Putamen (tissue), 1 donor: ENCODE data around the gene ARHGAP24.
A peak's percentile ranks its signal among the peaks of the same experiment; 100 is the strongest.

Source experiments
- DNase-seq: peaks from one replicate; pipeline ENCODE4 v3.0.0-alpha.2; 2016; ENCODE audit warnings: low spot score

The ARHGAP24 gene

DNA sequence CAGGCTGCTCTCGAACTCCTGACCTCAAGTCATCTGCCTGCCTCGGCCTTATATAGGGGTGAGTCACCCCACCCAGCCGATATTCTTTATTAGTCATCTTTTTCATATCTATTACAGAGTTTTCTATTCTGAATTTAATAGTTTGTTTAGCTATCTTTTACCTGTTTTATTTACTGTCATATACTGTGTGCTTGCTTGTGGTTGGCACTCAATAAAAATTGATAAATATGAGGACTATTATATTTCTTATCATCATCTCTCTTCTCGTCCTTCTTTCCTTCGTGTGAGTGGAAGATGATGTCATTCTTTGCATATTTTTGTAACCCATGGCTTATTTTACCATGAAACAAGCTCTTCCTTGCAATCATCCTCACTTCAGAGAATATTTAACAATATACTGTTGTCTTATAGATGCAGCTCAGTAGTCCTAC is 265.5 kb downstream of the ARHGAP24 start:
- no peak for DNase-seq

DNA sequence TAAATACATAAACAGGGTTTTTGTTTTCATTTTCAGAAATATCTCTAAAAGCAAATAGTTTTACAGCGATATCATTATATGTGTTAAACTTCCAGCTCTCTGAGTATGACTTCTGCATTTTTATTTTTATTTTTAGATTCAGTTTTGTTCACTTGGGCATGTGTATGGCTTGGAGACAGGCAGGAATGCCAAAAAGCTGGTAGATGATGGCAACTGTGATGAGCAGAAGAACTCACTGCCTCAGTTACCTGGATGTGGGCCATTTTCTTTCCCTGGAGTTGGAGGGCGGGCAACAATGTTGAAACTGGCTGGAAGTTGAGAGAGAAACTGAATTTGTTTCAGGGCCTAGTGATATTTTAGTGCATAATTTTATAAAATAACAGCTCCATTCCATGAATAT is 266.4 kb downstream of the ARHGAP24 start:
- no peak for DNase-seq

DNA sequence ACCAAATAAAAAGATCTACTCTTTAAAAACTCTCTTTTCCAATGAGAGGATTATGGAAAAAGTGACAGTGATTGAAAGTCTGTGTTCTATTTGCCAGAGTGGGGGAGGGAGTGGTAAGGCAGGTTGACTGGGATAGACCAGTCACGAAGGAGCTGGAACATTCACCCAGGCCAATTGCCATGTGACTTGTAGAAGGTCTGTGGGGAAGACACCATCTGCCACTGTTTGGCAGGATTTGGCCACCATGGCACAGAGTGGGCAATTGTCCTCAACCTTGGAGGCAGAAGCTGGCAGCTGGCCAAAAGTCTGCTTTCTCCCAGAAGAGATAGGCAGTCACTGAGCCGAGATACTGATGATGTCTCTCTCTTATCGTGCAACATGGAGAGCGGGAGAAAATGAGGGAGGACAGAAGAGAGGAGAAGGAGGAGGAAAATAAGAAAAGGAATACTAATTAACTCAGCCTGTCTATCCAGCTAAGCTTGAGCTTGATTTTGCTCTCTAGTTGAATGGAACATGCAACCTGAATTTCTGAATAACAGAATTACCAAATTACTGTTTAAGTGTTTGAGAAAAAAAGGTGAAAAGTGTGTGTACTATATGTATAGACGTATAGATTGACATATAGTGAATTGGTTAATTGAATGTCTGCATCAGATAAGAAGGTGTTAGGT is 267.1 kb downstream of the ARHGAP24 start:
- DNase-seq, result peak; percentile 88

DNA sequence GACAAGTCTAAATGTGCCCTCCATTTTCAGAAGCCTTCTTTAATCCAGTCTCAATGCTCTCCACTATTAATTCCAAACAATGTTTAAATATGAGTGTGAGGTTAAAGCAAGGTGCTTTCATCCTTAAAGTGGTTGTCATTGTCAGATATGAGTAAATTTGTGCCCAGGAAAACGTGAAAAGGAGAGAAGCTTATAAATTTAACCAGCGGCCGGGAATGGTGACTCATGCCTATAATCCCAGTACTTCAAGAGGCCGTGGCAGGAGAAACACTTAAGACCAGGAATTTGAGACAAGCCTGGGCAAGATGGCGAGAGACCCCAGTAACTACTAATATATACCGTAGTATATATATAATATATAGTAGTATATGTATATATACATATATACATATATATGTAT is 270.0 kb downstream of the ARHGAP24 start:
- no peak for DNase-seq

DNA sequence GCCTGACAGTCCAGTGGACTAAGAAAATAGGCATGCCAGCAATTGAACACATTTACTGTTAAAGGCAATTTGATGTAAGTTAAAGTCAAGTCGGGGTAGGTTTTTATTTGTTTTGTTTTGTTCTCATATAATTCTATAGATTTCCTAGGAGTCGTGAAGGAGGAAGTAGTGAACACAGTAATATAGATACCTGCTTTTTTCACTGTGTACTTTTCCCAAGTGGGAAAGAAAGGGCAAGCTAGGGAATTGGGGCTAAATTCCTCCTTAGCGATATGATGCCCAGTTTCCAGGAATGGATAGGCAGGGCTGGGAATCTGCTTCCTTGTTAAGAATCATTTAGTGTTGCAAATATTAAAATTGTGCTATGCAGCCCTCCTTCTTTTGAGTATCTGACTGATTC is 271.0 kb downstream of the ARHGAP24 start:
- no peak for DNase-seq

DNA sequence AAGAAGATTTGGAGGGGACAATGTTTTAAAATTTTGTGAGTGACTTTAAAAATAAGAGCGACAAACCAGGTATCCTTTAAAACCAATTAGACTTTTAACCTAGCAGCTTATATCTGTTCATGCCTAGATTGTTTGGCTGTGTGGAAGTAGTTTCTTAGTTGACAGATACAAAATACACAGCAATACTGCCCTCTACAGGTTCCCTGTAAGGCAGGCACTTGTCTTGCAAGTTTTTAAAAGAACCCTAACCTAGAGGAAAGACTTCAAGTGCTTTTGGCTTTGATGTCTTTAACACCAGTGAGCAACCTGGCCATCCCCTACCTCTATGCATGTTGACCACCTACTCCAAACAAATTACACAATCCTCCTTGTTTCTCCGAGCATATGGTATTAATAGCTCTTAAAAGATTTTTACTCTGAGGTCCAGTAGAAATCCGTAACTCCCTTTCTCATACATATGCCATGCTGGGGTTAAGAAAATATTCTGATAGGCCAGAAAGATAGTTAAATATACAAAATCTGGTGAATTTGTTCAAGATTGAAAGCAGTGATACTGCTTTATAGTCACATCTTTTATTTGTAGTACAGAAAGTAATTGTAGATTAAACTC is 273.0 kb downstream of the ARHGAP24 start:
- peak; percentile 80 for DNase-seq

DNA sequence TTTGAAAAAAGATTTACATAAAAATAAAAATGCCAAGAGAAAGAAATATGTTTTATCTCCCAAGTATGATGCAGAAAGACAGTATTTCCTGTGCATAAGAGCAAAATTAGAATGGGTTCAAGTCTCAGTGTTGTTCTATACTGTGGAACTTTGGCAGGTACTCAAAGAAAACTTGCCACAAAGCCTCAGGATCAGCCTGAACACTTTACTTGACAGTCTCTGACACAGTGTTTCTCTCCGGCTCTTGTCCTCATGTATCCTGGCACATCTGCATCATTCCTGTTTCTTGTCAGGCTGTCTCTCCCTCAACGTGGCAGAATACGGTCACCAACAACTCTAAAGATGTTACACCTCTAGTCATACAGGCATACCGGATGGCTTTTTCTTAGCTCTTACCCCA is 273.7 kb downstream of the ARHGAP24 start:
- no peak for DNase-seq

DNA sequence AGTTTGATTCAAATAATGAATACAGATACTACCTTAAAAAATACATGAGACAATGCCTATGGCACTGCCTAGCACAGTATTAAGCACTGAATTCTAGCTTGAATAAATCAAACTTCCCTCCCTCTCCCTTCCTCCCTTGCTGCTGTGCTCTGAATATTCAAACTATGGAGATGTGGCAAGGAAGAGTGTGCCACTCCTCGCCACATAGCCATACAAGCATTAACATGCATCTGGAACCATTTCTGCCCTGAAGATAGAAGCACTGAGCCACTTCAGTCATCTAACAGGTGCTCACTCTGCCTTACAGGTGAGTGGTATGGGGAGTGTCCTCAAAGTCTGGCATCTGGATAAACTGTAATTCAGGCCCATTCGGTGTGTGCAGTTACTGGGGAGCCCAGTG is 276.9 kb downstream of the ARHGAP24 start:
- DNase-seq, result no peak

DNA sequence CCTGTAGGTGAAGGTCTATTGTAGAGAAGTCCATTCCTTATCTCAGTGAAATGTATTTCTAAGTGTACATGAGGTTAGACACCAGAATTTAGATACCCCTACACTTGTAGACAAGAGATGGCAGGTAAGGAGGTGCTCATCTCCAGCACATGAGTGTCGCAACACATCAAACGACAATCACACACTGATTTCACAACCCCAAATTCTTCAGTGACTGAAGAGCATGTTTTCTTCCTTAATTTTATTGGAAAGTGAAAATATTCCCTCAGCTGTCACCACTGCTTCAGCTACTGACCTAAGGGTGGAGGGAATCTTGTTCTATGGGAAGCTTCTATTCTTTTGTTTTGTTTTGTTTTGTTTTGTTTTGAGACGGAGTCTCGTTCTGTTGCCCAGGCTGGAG is 280.3 kb downstream of the ARHGAP24 start:
- DNase-seq, result no peak

DNA sequence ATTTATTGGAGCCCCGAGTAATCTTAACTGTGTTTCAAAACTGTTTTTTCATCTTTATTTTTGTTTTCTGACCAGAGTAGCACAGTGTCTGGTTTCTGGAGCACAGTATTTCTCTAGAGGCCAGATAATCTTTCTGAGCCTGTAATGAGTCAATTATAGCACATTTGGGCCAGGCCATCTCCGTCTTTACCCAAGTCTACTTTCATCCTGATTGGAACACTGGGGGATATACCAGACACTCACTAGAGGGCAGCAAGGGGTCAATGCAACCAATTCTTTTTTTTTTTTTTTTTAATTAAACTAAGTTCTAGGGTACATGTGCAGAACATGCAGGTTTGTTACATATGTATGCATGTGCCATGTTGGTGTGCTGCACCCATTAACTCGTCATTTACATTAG is 282.0 kb downstream of the ARHGAP24 start:
- DNase-seq, result no peak

DNA sequence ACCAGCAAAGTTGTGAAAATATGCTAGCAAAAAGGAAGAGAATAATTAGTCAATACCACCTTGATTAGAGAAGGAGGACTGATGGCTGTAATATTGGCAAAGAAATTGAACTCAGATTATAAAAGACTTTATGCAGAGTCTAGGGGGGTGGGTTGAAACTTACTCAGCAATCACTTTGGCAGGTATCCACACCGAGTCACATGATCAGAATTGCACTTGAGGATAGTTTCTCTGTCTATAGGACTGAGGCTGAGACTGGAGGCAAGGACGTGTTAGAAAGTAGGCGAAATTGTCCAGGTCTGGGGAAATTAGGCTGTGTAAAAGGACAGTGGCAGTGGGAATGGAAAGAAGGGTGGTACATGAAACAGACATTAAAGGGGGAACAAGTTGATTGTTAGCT is 284.4 kb downstream of the ARHGAP24 start:
- no peak for DNase-seq

DNA sequence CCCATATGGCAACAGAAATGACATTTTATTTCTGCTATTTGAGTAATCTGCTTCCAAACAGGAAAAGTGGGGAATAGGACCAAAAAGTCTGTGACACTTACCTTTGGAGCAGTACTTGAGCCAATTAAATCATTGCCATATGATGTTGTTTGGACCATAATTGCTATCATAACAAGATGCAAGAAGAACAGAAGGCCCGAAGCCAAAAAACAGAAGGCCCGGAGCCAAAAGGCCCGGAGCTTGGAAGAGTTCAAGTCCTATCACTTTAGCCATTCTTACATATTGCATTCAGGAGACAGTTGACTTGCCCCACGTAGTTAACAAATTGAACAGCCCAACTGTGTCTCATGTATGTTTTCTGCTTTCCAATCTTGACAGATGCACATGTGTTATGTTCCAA is 285.6 kb downstream of the ARHGAP24 start:
- no peak for DNase-seq

DNA sequence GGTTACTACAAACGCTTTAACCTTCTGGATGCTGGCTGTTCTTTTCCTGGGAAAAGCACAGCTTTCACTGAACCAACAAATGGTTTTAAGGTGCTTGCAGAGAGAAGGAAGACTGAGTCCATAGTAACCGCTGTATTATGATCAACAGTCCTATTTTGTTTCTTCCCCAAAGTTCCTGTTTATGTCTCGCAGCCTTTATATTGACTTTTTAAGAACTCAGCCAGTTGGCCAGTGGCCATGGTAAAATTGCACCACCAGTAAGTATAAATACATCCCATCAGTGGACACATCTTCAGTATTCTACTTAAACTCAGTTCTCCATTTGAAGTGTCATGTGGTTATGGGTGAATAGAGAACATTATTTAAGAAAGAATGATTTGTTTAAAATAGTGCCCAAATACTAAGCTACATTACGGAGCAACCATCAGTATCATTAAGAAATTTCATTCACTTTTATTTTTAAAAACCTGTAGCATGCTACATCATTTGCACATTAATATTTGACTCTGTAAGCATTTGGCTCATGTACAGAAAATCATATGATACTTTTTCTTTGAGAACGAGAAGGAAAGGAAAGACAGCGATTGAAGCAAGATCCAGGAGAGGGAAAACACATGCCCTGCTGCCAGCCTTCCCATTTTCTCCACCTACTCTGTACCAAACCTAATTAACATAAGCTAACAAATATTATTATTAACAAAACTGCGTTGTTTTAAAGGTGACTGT is 287.0 kb downstream of the ARHGAP24 start:
- DNase-seq, result peak; percentile 44

DNA sequence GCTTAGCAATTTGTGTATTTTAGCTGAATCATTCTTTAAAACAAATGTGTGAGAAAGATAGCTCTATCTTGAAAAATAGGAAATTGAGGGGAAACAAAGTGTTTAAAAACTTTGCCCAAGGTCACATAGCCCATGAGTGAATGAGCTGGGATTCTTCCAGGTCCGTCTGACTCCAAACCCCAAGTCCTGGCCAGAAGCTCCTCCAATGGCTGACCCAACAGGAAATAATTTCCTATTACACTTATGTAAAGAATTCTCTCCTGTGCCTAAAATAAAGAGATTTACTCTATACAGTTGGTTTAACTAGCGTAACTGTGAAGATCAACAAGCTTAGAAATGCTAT is 287.6 kb downstream of the ARHGAP24 start:
- no peak for DNase-seq

DNA sequence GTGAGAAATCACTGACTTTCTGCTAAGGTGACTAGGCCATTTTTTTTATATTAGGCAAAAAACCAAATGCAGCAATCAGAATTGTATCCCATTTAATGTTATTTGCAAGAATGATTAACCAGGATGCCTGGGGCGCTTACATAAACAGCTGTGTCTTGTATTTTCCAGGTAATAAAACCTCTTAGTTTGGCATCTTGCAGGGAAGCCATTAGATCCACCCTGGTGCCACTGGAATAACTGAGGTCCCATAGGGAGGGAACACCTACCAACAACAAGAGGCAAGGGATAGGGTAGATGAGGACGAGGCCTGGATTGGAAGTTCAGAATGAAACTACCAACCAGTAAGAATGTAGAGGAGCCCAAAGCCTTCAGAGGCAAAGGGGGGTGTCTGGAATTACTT is 288.3 kb downstream of the ARHGAP24 start:
- no peak for DNase-seq

DNA sequence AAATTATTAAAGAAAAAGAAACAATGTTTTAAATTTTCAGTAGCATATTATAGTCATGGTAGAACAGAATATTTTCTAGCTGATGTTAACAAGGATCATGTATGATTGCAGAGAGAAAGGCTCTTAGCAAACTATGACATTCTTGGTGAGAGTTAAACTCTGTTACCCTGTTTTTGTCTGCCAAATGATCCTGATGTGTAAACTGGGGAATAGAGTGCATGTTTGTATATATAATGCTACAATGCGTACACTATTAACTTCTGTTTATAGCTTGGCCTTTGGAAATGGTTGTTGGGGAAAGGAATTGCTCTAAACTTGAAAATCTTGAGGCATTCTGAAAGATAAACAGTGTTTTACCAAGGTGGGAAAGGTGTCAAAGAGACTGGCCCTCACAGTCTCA is 292.7 kb downstream of the ARHGAP24 start:
- no peak for DNase-seq

DNA sequence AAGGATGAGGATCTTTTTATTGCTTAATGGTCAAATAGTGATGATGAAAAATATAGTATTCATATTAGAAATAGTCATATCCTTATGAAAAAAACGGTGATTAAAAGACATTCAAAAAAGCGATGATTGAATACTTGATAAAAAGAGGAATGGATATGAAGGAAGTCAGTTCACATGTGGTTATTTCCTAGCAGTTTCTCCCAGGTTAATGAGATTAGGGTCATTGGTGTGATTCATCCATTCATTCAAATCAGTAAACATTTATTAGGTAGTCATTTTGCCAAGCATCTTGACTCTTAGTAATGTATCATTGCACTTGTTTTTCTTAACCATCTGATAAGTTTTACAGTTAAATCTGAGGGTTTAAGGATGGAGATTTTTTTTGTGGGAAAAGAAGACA is 294.1 kb downstream of the ARHGAP24 start:
- no peak for DNase-seq

DNA sequence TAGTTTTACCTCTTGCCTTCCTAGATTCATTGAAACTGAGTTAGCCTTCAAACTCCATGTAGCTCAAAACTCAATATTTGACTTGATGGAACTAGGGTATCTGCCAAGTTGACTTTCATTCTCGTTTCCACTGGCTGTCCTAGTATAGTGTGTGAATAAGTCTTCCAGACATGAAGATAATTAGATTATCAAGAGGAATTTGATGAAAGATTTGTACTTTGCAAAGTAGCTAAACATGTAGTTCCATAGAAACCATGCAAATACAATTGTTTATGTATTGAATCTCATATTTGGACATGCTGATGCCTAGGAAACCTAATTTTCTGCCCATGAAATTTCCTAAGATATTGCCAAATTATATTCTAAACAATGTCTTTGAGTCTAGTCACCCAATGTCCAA is 297.5 kb downstream of the ARHGAP24 start:
- no peak for DNase-seq

DNA sequence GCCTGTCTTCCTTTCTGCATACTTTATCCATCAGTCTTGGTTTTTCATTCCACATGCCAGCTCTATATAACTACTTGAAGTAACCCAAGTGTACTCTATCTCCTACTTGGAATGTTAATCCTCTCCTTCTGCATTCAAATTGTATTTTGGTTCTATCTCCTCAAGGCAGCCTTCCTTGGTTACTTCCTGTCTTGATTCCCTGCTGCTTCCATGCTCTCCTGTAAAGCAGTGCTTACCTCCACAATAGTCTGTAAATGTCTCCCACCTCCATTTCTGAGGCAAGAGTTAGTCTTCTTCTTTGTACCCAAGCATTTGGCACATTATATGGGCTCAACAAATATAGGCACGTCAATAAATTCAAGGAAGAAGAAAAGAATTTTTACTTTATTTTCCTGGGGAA is 298.4 kb downstream of the ARHGAP24 start:
- no peak for DNase-seq

DNA sequence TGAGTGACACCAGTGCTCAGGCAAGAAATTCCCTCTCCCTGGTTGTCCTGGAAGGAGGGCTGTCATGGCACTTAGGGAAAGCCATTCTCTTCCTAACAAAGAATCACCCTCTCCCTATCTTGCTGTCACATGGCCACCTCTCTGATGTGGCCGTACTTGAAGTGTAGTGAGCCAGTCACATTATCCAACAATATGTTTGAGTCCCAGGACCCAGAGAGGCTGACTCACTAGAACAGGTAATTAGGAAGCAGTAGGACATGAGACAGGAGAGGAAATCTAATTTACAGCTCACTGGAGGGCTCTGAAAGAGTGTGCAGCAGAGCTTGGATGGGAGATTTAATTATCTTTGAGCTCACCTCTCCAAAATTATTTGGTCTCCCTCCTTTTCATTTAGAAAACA is 299.1 kb downstream of the ARHGAP24 start:
- no peak for DNase-seq

DNA sequence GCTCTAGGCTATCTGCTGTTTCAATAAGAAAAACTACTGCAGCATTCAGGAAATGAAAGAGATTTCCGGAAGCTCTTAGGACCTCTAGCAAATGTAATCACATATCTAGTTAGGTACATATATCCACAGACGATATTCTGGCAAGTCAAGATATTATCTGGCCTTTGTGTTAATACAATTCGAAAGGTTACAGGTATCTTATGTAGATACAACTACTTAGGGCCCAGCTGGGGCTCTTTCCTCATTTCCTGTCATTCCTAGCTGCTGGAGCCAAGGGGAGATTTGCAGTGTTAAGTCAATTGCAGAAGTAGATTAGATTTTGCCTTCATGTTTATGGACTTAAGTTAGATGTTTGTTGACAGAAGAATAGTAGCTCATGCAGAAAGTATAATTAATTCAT is 299.5 kb downstream of the ARHGAP24 start:
- no peak for DNase-seq

DNA sequence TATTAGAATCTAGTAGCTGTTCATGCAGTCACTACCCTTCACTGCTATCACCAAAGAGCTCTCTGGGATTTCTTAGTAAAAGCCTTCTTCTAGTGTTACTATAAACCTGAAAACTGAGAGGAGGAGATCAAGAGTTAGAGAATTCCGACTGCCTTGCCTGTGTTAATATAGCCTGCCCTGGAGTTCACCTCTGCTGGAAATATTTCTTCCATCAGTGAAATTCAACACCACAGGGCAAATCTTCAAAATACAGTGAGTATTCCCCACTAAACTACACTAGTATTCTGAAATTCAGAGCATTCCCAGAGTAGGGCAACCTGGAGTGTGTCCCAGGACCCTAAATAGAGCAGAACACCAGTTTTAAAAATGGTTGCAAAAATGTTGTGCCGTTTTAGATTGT is 301.1 kb downstream of the ARHGAP24 start:
- DNase-seq, result no peak

DNA sequence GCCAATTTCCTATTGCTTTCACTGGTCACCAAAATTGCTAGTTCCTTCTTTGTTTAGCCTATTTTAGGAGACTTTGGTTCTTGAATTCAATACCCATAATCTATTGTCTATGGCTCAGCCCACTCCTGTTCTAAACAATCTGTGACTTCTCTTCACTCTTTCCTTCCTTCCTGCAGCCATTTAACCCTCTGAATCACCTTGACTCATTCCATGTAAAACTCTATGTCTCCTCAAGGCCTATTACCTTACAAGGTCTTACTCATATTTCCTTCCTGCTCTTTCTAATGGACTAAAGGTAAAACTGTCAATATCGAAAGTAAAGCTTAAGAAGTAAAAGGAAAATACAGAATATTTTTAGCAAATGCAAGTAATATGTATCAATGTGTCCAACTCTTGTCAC is 301.6 kb downstream of the ARHGAP24 start:
- no peak for DNase-seq
